Upper lobe of left lung (tissue), 4 donors: ENCODE data around the gene EHMT2.

Experiments used
- CTCF ChIP-seq, 6 experiments: fragments of 450-650 bp in 4 of 6; fragments of 200-600 bp in 2 of 6; sonication (generic) in 2 of 6; IDR thresholded peaks; one replicate each; pipeline ENCODE4 v1.5.1; 2016 to 2019; ENCODE audit warnings: antibody characterized with exemption in 6 of 6
- POLR2A ChIP-seq, 4 donors: fragments of 450-650 bp; IDR thresholded peaks; one replicate each; pipeline ENCODE4 v1.5.1; 2016 to 2017; ENCODE audit warnings: antibody characterized with exemption in 4 of 4, mild to moderate bottlenecking in 2 of 4

- TF ChIP-seq CTCF (IDR thresholded peaks at IDR 0.05) (no peak), POLR2A (IDR thresholded peaks at IDR 0.05) (peak in 1 of 4 donors; percentile 53)
Observed at GRCh38 chr6:31927242-31927862, 29.9 kb upstream of the EHMT2 start, which contains the start of gene C2.
